K562 (cell line): ENCODE results near the gene DERL3. TPM values are rescaled to one million over a fixed set of nuclear protein-coding genes. Genes with fewer than 3 reads are reported as not detected.

Source experiments
- ATAC-seq: fragments of 200-7000 bp; cut with Tn5 transposase; 3 replicates; pipeline ENCODE4 v1.9.1; 2020; ENCODE audit warnings: moderate library complexity
- Bru-seq: library from RNA; stranded (reverse); fragments of 400-500 nt; gene quantifications from one replicate; lab custom pipeline; 2021; lab: Mats Ljungman, UMichigan
- BruChase-seq, 2 experiments: library from RNA; stranded (reverse); fragments of 400-500 nt; gene quantifications; one replicate each; lab custom pipeline; 2021; lab: Mats Ljungman, UMichigan
- BruUV-seq: library from RNA; stranded (reverse); fragments of 400-500 nt; replicated peaks from 2 replicates; lab custom pipeline; 2021; lab: Mats Ljungman, UMichigan
- CTCF ChIA-PET: fragments of 300-600 bp; formaldehyde crosslinking; extraction: SDS; loops from one replicate; lab custom pipeline; 2021; ENCODE audit warnings: low intra/inter-chr PET ratio; lab: Yijun Ruan, JAX
- POLR2A ChIA-PET: fragments of 300-600, 350-650 bp; sonication (Branson Sonifier 250); formaldehyde crosslinking; extraction: SDS; loops from one replicate; lab custom pipeline; 2021; ENCODE audit warnings: antibody characterized with exemption, inconsistent platforms; lab: Yijun Ruan, JAX
- DNase-seq, 4 experiments: peaks; one replicate each; pipeline versions ENCODE4 v3.0.0 to v3.0.0-alpha.2; 2011 to 2018; ENCODE audit warnings: low spot score in 3 of 4, mixed read lengths in 3 of 4; ENCODE audit errors: extremely low read depth in 1 of 4
- FAIRE-seq: peaks from 2 replicates; lab custom pipeline; 2011; peaks lifted over from hg19 to GRCh38; lab: Jason Lieb, UNC
- H2AFZ ChIP-seq: 2 replicates; pipeline ENCODE4 v1.6.0; 2011; ENCODE audit warnings: low read depth, low read length, control low read depth, inconsistent platforms
- H3K27ac ChIP-seq: fragments of 200-600 bp; 3 replicates; pipeline ENCODE4 v1.8.0; 2011; ENCODE audit warnings: low read depth, mild to moderate bottlenecking, control low read depth, inconsistent platforms, low read length, moderate library complexity, mixed read lengths; ENCODE audit errors: extremely low read depth
- H3K27me3 ChIP-seq, 2 experiments: fragments of 300-600 bp in 1 of 2; 2 replicates in 1 of 2; 3 replicates in 1 of 2; pipeline versions ENCODE4 v1.6.0 to v1.8.0; 2011; ENCODE audit warnings: inconsistent platforms in 2 of 2, low read length in 2 of 2, mild to moderate bottlenecking in 1 of 2, mixed read lengths in 1 of 2, moderate library complexity in 1 of 2; ENCODE audit not compliant: control insufficient read depth in 2 of 2, insufficient read depth in 2 of 2
- H3K36me3 ChIP-seq: fragments of 300-600 bp; 3 replicates; pipeline ENCODE4 v1.8.0; 2011; ENCODE audit warnings: mild to moderate bottlenecking, low read length, inconsistent platforms; ENCODE audit not compliant: control insufficient read depth, insufficient read depth
- H3K4me1 ChIP-seq, 2 experiments: fragments of 200-600 bp in 1 of 2; replicated peaks in 1 of 2; 2 replicates in 1 of 2; 3 replicates in 1 of 2; pipeline versions ENCODE4 v1.5.1 to v1.8.0; 2011; ENCODE audit warnings: inconsistent platforms in 2 of 2, low read length in 2 of 2, mild to moderate bottlenecking in 1 of 2, mixed read lengths in 1 of 2, moderate library complexity in 1 of 2; ENCODE audit not compliant: control insufficient read depth in 2 of 2, insufficient read depth in 2 of 2
- H3K4me2 ChIP-seq: 2 replicates; pipeline ENCODE4 v1.6.1; 2011; ENCODE audit warnings: low read length, control low read depth, inconsistent platforms, mixed read lengths; ENCODE audit not compliant: insufficient read depth
- H3K4me3 ChIP-seq: fragments of 200-600 bp; sonication (generic), shearing (Covaris generic); 2 replicates; pipeline ENCODE4 v1.5.1; 2016; ENCODE audit warnings: control low read depth, inconsistent platforms
- H3K79me2 ChIP-seq: fragments of 200-600 bp; 3 replicates; pipeline ENCODE4 v1.8.0; 2011; ENCODE audit warnings: low read length, inconsistent platforms; ENCODE audit not compliant: control insufficient read depth, insufficient read depth
- H3K9ac ChIP-seq, 2 experiments: 2 replicates each; pipeline versions ENCODE4 v1.6.0 to v1.6.1; 2011; ENCODE audit warnings: low read depth in 2 of 2, low read length in 2 of 2, control low read depth in 1 of 2, inconsistent platforms in 1 of 2, mild to moderate bottlenecking in 1 of 2, mixed read lengths in 1 of 2; ENCODE audit not compliant: insufficient read depth in 1 of 2
- H3K9me1 ChIP-seq: one replicate; pipeline ENCODE4 v1.6.0; 2011; ENCODE audit warnings: inconsistent platforms, mild to moderate bottlenecking, low read length, moderate library complexity; ENCODE audit not compliant: control insufficient read depth, insufficient read depth
- H3K9me3 ChIP-seq: replicated peaks from 2 replicates; pipeline ENCODE4 v1.5.1; 2011; ENCODE audit warnings: low read depth, low read length, inconsistent platforms; ENCODE audit not compliant: control insufficient read depth, insufficient read depth
- H4K20me1 ChIP-seq: replicated peaks from 2 replicates; pipeline ENCODE4 v1.6.1; 2011; ENCODE audit warnings: low read length, inconsistent platforms, mixed read lengths; ENCODE audit not compliant: control insufficient read depth, insufficient read depth
- CXXC5 ChIP-seq: fragments of 250-450 bp; sonication (Bioruptor Pico); IDR thresholded peaks from 2 replicates; pipeline ENCODE4 v1.8.0; 2022; ENCODE audit warnings: inconsistent platforms, mild to moderate bottlenecking, moderate library complexity
- E2F3 ChIP-seq: fragments of 250-450 bp; sonication (Bioruptor Pico); IDR thresholded peaks from 2 replicates; pipeline ENCODE4 v1.4.0; 2020; ENCODE audit warnings: mild to moderate bottlenecking
- HNRNPLL ChIP-seq: fragments of 200-400 bp; formaldehyde crosslinking; IDR thresholded peaks from 2 replicates; pipeline ENCODE4 v1.6.1; 2017; ENCODE audit warnings: low read length, low read depth, mild to moderate bottlenecking; ENCODE audit not compliant: poor library complexity, severe bottlenecking
- NFYB ChIP-seq: IDR thresholded peaks from 2 replicates; pipeline ENCODE4 v1.6.1; 2011; ENCODE audit warnings: mild to moderate bottlenecking, moderate library complexity; ENCODE audit not compliant: insufficient read length; ENCODE audit errors: extremely low read depth
- SMARCC2 ChIP-seq: fragments of 450-650 bp; IDR thresholded peaks from 2 replicates; pipeline ENCODE4 v1.6.1; 2017; ENCODE audit warnings: antibody characterized with exemption, moderate library complexity, mild to moderate bottlenecking, low read depth
- WGBS: fragments of 100-300 bp; shearing (Covaris generic); methylation state at CpG from one replicate; pipeline ENCODE4 v1.1.6; 2016; ENCODE audit warnings: low coverage, mixed read lengths; ENCODE audit not compliant: insufficient coverage; ENCODE audit errors: missing lambda C conversion rate; 5-methylcytosine and 5-hydroxymethylcytosine counted together
- in situ Hi-C: fragments of 300-500 bp; cut with MboI; formaldehyde crosslinking; loops from 4 replicates; pipeline ENCODE4 v1.15.0; 2018; ENCODE audit warnings: inconsistent platforms, mixed read lengths
- intact Hi-C: fragments of 100-400 bp; cut with micrococcal nuclease; formaldehyde crosslinking; loops from 2 replicates; pipeline ENCODE4 v1.14.2; 2022
- long read RNA-seq, 3 experiments: library from polyadenylated mRNA in 2 of 3; library from RNA in 1 of 3; unstranded in 2 of 3; stranded (forward) in 1 of 3; transcript quantifications; one replicate each; pipeline ENCODE4 v2.0.0, GENCODE V29; 2019 to 2022
- polyA minus RNA-seq, 3 experiments: library from RNA; depleted of rRNA, polyadenylated mRNA; stranded (reverse); fragments of >200 nt; gene quantifications; 2 replicates each; pipeline ENCODE4 v1.2.3, GENCODE V29; 2011
- polyA plus RNA-seq, 8 experiments: library from polyadenylated mRNA; depleted of rRNA in 4 of 8; stranded (reverse) in 5 of 8; unstranded in 3 of 8; fragments of >200 nt; fragmentation: Nextera tagmentation in 2 of 8; fragmentation: Illumina TruSeq in 1 of 8; extraction: Ambion mirVana in 2 of 8; extraction: Trizol in 1 of 8; gene quantifications; 2 replicates each; pipeline versions ENCODE4 v1.2.1 to v1.2.3, GENCODE V29; 2011 to 2014; ENCODE audit warnings: inconsistent platforms in 1 of 8, missing spikeins in 1 of 8
- total RNA-seq, 7 experiments: library from RNA; depleted of rRNA in 6 of 7; stranded (reverse); fragments of >200 nt in 6 of 7; fragmentation: Illumina TruSeq in 2 of 7; extraction: Trizol in 2 of 7; gene quantifications; 2 replicates each; pipeline versions ENCODE4 v1.2.1 to v1.2.3, GENCODE V29; 2011 to 2021; ENCODE audit warnings: low replicate concordance in 1 of 7
- TF ChIP-seq, protein P1 (sequence below), 2 experiments: IDR thresholded peaks; 2 replicates each; pipeline ENCODE4 v1.6.1; 2011; ENCODE audit warnings: borderline replicate concordance in 1 of 2, control low read depth in 1 of 2, low read depth in 1 of 2, low read length in 1 of 2, mild to moderate bottlenecking in 1 of 2, mixed read lengths in 1 of 2, moderate library complexity in 1 of 2; ENCODE audit not compliant: insufficient read depth in 1 of 2, insufficient read length in 1 of 2, poor library complexity in 1 of 2, severe bottlenecking in 1 of 2; ENCODE audit errors: extremely low read depth in 1 of 2
- TF ChIP-seq, protein P2 (sequence below), 2 experiments: fragments of 450-650 bp in 1 of 2; sonication (generic) in 1 of 2; formaldehyde crosslinking; conservative IDR thresholded peaks; 2 replicates each; pipeline versions ENCODE4 v1.4.0 to v1.8.1; 2020 to 2022; ENCODE audit warnings: mild to moderate bottlenecking in 1 of 2, missing genetic modification reagents in 1 of 2
- TF ChIP-seq, protein P3 (sequence below): fragments of 250-450 bp; sonication (Bioruptor Pico); IDR thresholded peaks from 2 replicates; pipeline ENCODE4 v1.5.0; 2021
- TF ChIP-seq, protein P4 (sequence below): fragments of 450-650 bp; formaldehyde crosslinking; IDR thresholded peaks from 2 replicates; pipeline ENCODE4 v1.4.0; 2022; ENCODE audit warnings: mild to moderate bottlenecking, moderate library complexity
- TF ChIP-seq, protein P5 (sequence below): fragments of 250-450 bp; sonication (Bioruptor Pico); IDR thresholded peaks from 2 replicates; pipeline ENCODE4 v1.9.0; 2021; ENCODE audit warnings: mild to moderate bottlenecking

Gene DERL3
- total RNA-seq (2011; cell fraction: chromatin; rRNA removed; ENCODE audit: low replicate concordance) = 14.7 and 36.7 TPM in 2 replicates
- 35.7 and 36.7 TPM in 2 replicates for total RNA-seq (2011; cell fraction: nucleolus; rRNA removed)
- 29.2 and 31.5 TPM in 2 replicates for total RNA-seq (2011; cell fraction: nucleoplasm; rRNA removed)
- total RNA-seq (2014; rRNA removed) (6.2 and 6.9 TPM in 2 replicates), total RNA-seq (2014; rRNA removed; fragmentation: Illumina TruSeq; extraction: Trizol) (0.77 and 1.7 TPM in 2 replicates), total RNA-seq (2015; rRNA removed; fragmentation: Illumina TruSeq; extraction: Trizol) (1.4 and 2.4 TPM in 2 replicates), total RNA-seq (2021) (8.8 and 9.2 TPM in 2 replicates), polyA plus RNA-seq (2011; rRNA removed) (8.3 and 19.3 TPM in 2 replicates), polyA plus RNA-seq (2014; fragmentation: Illumina TruSeq; extraction: Trizol) (4.8 and 7.4 TPM in 2 replicates), polyA plus RNA-seq (2014; fragmentation: Nextera tagmentation; extraction: Ambion mirVana) (1 to 10 TPM; 1.3 to 2.9 TPM), polyA plus RNA-seq (2014; rRNA removed) (12.1 and 12.4 TPM in 2 replicates), polyA minus RNA-seq (2011; rRNA and poly(A)+ RNA removed) (1.5 and 2.2 TPM in 2 replicates), Bru-seq, nascent RNA (percentile 47 among the genes with signal in this experiment), BruChase-seq, experiment 1, labeled RNA remaining after a 2-hour chase (percentile 45 among the genes with signal in this experiment), BruChase-seq, experiment 2, labeled RNA remaining after a 6-hour chase (percentile 55 among the genes with signal in this experiment)
- 23.7 and 24.3 TPM in 2 replicates for polyA plus RNA-seq (2011; cell fraction: cytosol; rRNA removed)
- 69.3 and 80.1 TPM in 2 replicates for polyA plus RNA-seq (2011; cell fraction: nucleus; rRNA removed)
- polyA plus RNA-seq (2012) = 5.7 and 7.9 TPM in 2 replicates
- 2.7 and 3.8 TPM in 2 replicates for polyA minus RNA-seq (2011; cell fraction: cytosol; rRNA and poly(A)+ RNA removed)
- 5.3 and 10.7 TPM in 2 replicates for polyA minus RNA-seq (2011; cell fraction: nucleus; rRNA and poly(A)+ RNA removed)
- long read RNA-seq, experiment 1, partial matches to known transcripts = 3 of 13 reads
- long read RNA-seq, experiment 1, other reads (novel, unspliced or antisense) = 8 of 13 reads
- long read RNA-seq, experiment 2, partial matches to known transcripts = 2 of 4 reads
- long read RNA-seq, experiment 2, other reads (novel, unspliced or antisense) = 0 of 4 reads
- long read RNA-seq, experiment 3, partial matches to known transcripts = 1 of 1 reads
- long read RNA-seq, experiment 3, other reads (novel, unspliced or antisense) = 0 of 1 reads

DNA sequence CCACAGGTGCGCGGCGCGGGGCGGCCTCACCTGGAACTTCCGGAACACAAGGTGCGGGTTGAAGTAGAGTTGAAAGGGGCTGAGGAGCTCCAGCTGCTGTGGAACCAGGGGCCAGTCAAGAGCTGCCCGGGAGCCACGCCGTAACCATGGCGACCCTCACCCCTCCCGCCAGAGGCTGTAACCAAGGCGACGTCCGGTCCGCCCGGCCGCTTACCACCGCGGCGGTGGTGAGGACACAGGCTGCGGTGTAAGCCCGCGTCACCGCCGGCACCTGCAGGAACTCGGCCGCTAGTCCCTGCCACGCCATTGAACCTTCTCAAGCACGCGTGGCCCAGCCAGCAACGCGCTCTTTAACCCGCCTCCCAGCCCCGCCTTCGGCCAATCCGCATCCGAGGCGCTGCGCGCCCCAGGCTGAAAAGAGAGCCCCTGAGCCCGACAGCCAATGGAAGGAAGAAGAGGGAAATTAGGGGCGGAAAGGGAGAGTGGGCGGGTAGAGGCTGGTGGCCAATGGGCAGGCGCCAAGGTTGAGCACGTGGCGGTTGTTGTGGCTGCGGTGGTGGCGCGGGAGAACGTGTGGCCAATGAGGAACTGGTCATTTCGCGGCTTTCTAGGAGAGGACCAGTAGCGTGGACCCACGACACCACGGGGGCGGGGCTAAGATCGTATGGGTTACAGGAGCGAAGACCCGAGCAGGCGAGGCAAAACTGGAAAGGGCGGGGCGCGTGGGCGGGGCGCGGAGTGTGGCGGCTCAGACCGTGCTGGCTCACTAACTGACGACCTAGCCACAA is at the start of gene DERL3:
TSS of gene DERL3 (minus strand) at position 326 of the 788 bp plus-strand sequence. CDS start at position 307, 19 bp downstream.
- Histone ChIP-seq H3K4me1 (peaks cover 2 to 43% of the 10 kb centered on the region in 2 experiments; a peak in 4 of 5 replicates), H3K27ac (peak within 1 kb of the TSS; percentile 63; the same call in 2 of the 3 replicates), H3K79me2 (no peaks in the 10 kb centered on the region), H3K27me3 (no peaks in the 10 kb centered on the region), H4K20me1 (no peaks in the 10 kb centered on the region; the same call in 1 of the 2 replicates), H3K9me1 (no peaks in the 10 kb centered on the region), H3K4me2 (peak within 1 kb of the TSS; percentile 79), H3K4me3 (peak within 1 kb of the TSS; percentile 51), H3K9ac (peak within 1 kb of the TSS; percentile 61 to 87; a peak in 3 of 4 replicates), H3K9me3 (no peaks in the 10 kb centered on the region), H2AFZ (peak within 1 kb of the TSS; percentile 96), H3K36me3 (peaks cover 22% of the 10 kb centered on the region; the same call in 2 of the 3 replicates)
- DNase-seq = peak; percentile 91 to 99 (median 92)
- under 1% methylated on average over 37 of the region's 70 CpGs for WGBS
- CTCF ChIA-PET = no interaction called here
- intact Hi-C loops = no loop called here
- no TSS peak for BruUV-seq
- POLR2A ChIA-PET = interaction anchor here (0.8 kb wide), 1 partner anchor 154 kb away, joined by 3 read pairs; no protein-coding TSS in a partner anchor
- peak; percentile 96 for ATAC-seq
- peak; percentile 99 for FAIRE-seq
- in situ Hi-C loops = no loop called here
- TF ChIP-seq SMARCC2 = no peak
- peak; percentile 48 for TF ChIP-seq HNRNPLL
- peak; percentile 83 for TF ChIP-seq CXXC5 (CRISPR knock-in tag)
- TF ChIP-seq, protein P1, sequence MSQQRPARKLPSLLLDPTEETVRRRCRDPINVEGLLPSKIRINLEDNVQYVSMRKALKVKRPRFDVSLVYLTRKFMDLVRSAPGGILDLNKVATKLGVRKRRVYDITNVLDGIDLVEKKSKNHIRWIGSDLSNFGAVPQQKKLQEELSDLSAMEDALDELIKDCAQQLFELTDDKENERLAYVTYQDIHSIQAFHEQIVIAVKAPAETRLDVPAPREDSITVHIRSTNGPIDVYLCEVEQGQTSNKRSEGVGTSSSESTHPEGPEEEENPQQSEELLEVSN (IDR thresholded peaks at IDR 0.05; ENCODE audit: borderline replicate concordance in 1 of 2, extremely low read depth in 1 of 2, insufficient read depth in 1 of 2, insufficient read length in 1 of 2, low read depth in 1 of 2, low read length in 1 of 2, poor library complexity in 1 of 2, severe bottlenecking in 1 of 2) = peak; percentile 96 to 98
- TF ChIP-seq, protein P2, sequence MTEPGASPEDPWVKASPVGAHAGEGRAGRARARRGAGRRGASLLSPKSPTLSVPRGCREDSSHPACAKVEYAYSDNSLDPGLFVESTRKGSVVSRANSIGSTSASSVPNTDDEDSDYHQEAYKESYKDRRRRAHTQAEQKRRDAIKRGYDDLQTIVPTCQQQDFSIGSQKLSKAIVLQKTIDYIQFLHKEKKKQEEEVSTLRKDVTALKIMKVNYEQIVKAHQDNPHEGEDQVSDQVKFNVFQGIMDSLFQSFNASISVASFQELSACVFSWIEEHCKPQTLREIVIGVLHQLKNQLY (CRISPR knock-in tag; conservative IDR thresholded peaks at IDR 0.05) = no peak
- TF ChIP-seq NFYB = peak; percentile 86
- TF ChIP-seq E2F3 = 0 out of 2 replicates have a peak, but pooled peaks have one; percentile 52
- TF ChIP-seq, protein P3, sequence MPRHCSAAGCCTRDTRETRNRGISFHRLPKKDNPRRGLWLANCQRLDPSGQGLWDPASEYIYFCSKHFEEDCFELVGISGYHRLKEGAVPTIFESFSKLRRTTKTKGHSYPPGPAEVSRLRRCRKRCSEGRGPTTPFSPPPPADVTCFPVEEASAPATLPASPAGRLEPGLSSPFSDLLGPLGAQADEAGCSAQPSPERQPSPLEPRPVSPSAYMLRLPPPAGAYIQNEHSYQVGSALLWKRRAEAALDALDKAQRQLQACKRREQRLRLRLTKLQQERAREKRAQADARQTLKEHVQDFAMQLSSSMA = no peak
- TF ChIP-seq, protein P4, sequence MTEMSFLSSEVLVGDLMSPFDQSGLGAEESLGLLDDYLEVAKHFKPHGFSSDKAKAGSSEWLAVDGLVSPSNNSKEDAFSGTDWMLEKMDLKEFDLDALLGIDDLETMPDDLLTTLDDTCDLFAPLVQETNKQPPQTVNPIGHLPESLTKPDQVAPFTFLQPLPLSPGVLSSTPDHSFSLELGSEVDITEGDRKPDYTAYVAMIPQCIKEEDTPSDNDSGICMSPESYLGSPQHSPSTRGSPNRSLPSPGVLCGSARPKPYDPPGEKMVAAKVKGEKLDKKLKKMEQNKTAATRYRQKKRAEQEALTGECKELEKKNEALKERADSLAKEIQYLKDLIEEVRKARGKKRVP = no peak
- TF ChIP-seq, protein P5, sequence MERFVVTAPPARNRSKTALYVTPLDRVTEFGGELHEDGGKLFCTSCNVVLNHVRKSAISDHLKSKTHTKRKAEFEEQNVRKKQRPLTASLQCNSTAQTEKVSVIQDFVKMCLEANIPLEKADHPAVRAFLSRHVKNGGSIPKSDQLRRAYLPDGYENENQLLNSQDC (CRISPR knock-in tag) = no peak
